K562 (cell line): ENCODE measurements around the gene GNG14. TPM values are rescaled to one million over a fixed set of nuclear protein-coding genes. Genes with fewer than 3 reads are reported as not detected.

Experiments used
- ATAC-seq: fragments of 200-7000 bp; cut with Tn5 transposase; 3 replicates; pipeline ENCODE4 v1.9.1; 2020; ENCODE audit warnings: moderate library complexity
- BruUV-seq: library from RNA; stranded (reverse); fragments of 400-500 nt; replicated peaks from 2 replicates; lab custom pipeline; 2021; lab: Mats Ljungman, UMichigan
- CTCF ChIA-PET: fragments of 300-600 bp; formaldehyde crosslinking; extraction: SDS; loops from one replicate; lab custom pipeline; 2021; ENCODE audit warnings: low intra/inter-chr PET ratio; lab: Yijun Ruan, JAX
- POLR2A ChIA-PET: fragments of 300-600, 350-650 bp; sonication (Branson Sonifier 250); formaldehyde crosslinking; extraction: SDS; loops from one replicate; lab custom pipeline; 2021; ENCODE audit warnings: antibody characterized with exemption, inconsistent platforms; lab: Yijun Ruan, JAX
- DNase-seq, 4 experiments: peaks; one replicate each; pipeline versions ENCODE4 v3.0.0 to v3.0.0-alpha.2; 2011 to 2018; ENCODE audit warnings: low spot score in 3 of 4, mixed read lengths in 3 of 4; ENCODE audit errors: extremely low read depth in 1 of 4
- FAIRE-seq: peaks from 2 replicates; lab custom pipeline; 2011; peaks lifted over from hg19 to GRCh38; lab: Jason Lieb, UNC
- H2AFZ ChIP-seq: 2 replicates; pipeline ENCODE4 v1.6.0; 2011; ENCODE audit warnings: low read depth, low read length, control low read depth, inconsistent platforms
- H3K27ac ChIP-seq: fragments of 200-600 bp; 3 replicates; pipeline ENCODE4 v1.8.0; 2011; ENCODE audit warnings: low read depth, mild to moderate bottlenecking, control low read depth, inconsistent platforms, low read length, moderate library complexity, mixed read lengths; ENCODE audit errors: extremely low read depth
- H3K27me3 ChIP-seq, 2 experiments: fragments of 300-600 bp in 1 of 2; 2 replicates in 1 of 2; 3 replicates in 1 of 2; pipeline versions ENCODE4 v1.6.0 to v1.8.0; 2011; ENCODE audit warnings: inconsistent platforms in 2 of 2, low read length in 2 of 2, mild to moderate bottlenecking in 1 of 2, mixed read lengths in 1 of 2, moderate library complexity in 1 of 2; ENCODE audit not compliant: control insufficient read depth in 2 of 2, insufficient read depth in 2 of 2
- H3K36me3 ChIP-seq: fragments of 300-600 bp; 3 replicates; pipeline ENCODE4 v1.8.0; 2011; ENCODE audit warnings: mild to moderate bottlenecking, low read length, inconsistent platforms; ENCODE audit not compliant: control insufficient read depth, insufficient read depth
- H3K4me1 ChIP-seq, 2 experiments: fragments of 200-600 bp in 1 of 2; replicated peaks in 1 of 2; 2 replicates in 1 of 2; 3 replicates in 1 of 2; pipeline versions ENCODE4 v1.5.1 to v1.8.0; 2011; ENCODE audit warnings: inconsistent platforms in 2 of 2, low read length in 2 of 2, mild to moderate bottlenecking in 1 of 2, mixed read lengths in 1 of 2, moderate library complexity in 1 of 2; ENCODE audit not compliant: control insufficient read depth in 2 of 2, insufficient read depth in 2 of 2
- H3K4me2 ChIP-seq: 2 replicates; pipeline ENCODE4 v1.6.1; 2011; ENCODE audit warnings: low read length, control low read depth, inconsistent platforms, mixed read lengths; ENCODE audit not compliant: insufficient read depth
- H3K4me3 ChIP-seq: fragments of 200-600 bp; sonication (generic), shearing (Covaris generic); 2 replicates; pipeline ENCODE4 v1.5.1; 2016; ENCODE audit warnings: control low read depth, inconsistent platforms
- H3K79me2 ChIP-seq: fragments of 200-600 bp; 3 replicates; pipeline ENCODE4 v1.8.0; 2011; ENCODE audit warnings: low read length, inconsistent platforms; ENCODE audit not compliant: control insufficient read depth, insufficient read depth
- H3K9ac ChIP-seq, 2 experiments: 2 replicates each; pipeline versions ENCODE4 v1.6.0 to v1.6.1; 2011; ENCODE audit warnings: low read depth in 2 of 2, low read length in 2 of 2, control low read depth in 1 of 2, inconsistent platforms in 1 of 2, mild to moderate bottlenecking in 1 of 2, mixed read lengths in 1 of 2; ENCODE audit not compliant: insufficient read depth in 1 of 2
- H3K9me1 ChIP-seq: one replicate; pipeline ENCODE4 v1.6.0; 2011; ENCODE audit warnings: inconsistent platforms, mild to moderate bottlenecking, low read length, moderate library complexity; ENCODE audit not compliant: control insufficient read depth, insufficient read depth
- H3K9me3 ChIP-seq: replicated peaks from 2 replicates; pipeline ENCODE4 v1.5.1; 2011; ENCODE audit warnings: low read depth, low read length, inconsistent platforms; ENCODE audit not compliant: control insufficient read depth, insufficient read depth
- H4K20me1 ChIP-seq: replicated peaks from 2 replicates; pipeline ENCODE4 v1.6.1; 2011; ENCODE audit warnings: low read length, inconsistent platforms, mixed read lengths; ENCODE audit not compliant: control insufficient read depth, insufficient read depth
- BRF1 ChIP-seq: IDR thresholded peaks from 3 replicates; pipeline ENCODE4 v1.6.1; 2011; ENCODE audit warnings: borderline replicate concordance, mild to moderate bottlenecking; ENCODE audit not compliant: insufficient read length; ENCODE audit errors: extremely low read depth
- CHAMP1 ChIP-seq: fragments of 450-650 bp; IDR thresholded peaks from 2 replicates; pipeline ENCODE4 v1.6.1; 2016; ENCODE audit warnings: mild to moderate bottlenecking
- EHMT2 ChIP-seq: fragments of 450-650 bp; IDR thresholded peaks from 2 replicates; pipeline ENCODE4 v1.6.1; 2018; ENCODE audit warnings: antibody characterized with exemption
- ELK1 ChIP-seq: sonication (generic); formaldehyde crosslinking; IDR thresholded peaks from 2 replicates; pipeline ENCODE4 v1.8.1; 2022; ENCODE audit warnings: missing genetic modification reagents
- GMEB1 ChIP-seq: fragments of 250-450 bp; sonication (Bioruptor Pico); IDR thresholded peaks from 2 replicates; pipeline ENCODE4 v1.4.0; 2020; ENCODE audit warnings: mild to moderate bottlenecking
- MTA1 ChIP-seq: fragments of 450-650 bp; IDR thresholded peaks from 2 replicates; pipeline ENCODE4 v1.6.1; 2017; ENCODE audit warnings: borderline replicate concordance
- NFIX ChIP-seq: fragments of 250-450 bp; sonication (Bioruptor Pico); IDR thresholded peaks from 2 replicates; pipeline ENCODE4 v1.4.0; 2020; ENCODE audit warnings: low read depth, mild to moderate bottlenecking, moderate library complexity
- TOE1 ChIP-seq, 2 experiments: fragments of 450-650 bp in 1 of 2; sonication (generic) in 1 of 2; formaldehyde crosslinking in 1 of 2; IDR thresholded peaks; 2 replicates each; pipeline versions ENCODE4 v1.7.1 to v1.8.0; 2016 to 2022; ENCODE audit warnings: borderline replicate concordance in 2 of 2, mild to moderate bottlenecking in 2 of 2, antibody characterized with exemption in 1 of 2, inconsistent platforms in 1 of 2, low read depth in 1 of 2, missing genetic modification reagents in 1 of 2, moderate library complexity in 1 of 2
- ZBTB9 ChIP-seq: fragments of 450-650 bp; formaldehyde crosslinking; IDR thresholded peaks from 2 replicates; pipeline ENCODE4 v1.4.0; 2020; ENCODE audit warnings: mild to moderate bottlenecking, moderate library complexity
- ZNF274 ChIP-seq: IDR thresholded peaks from 2 replicates; pipeline ENCODE4 v1.6.1; 2011; ENCODE audit warnings: low read depth, mild to moderate bottlenecking, low read length, moderate library complexity, borderline replicate concordance
- ZNF384 ChIP-seq: IDR thresholded peaks from 2 replicates; pipeline ENCODE4 v1.6.1; 2012; ENCODE audit warnings: low read depth, low read length, improper control_type of control experiment
- ZNF644 ChIP-seq: fragments of 200-800 bp; sonication (Bioruptor generic); IDR thresholded peaks from 2 replicates; pipeline ENCODE4 v1.6.1; 2016; ENCODE audit warnings: low read depth, missing genetic modification characterization, missing compliant biosample characterization
- ZNF717 ChIP-seq: fragments of 250-450 bp; sonication (Bioruptor Pico); IDR thresholded peaks from 2 replicates; pipeline ENCODE4 v1.5.0; 2021
- ZSCAN29 ChIP-seq: fragments of 450-650 bp; IDR thresholded peaks from 2 replicates; pipeline ENCODE4 v1.6.1; 2017
- WGBS: fragments of 100-300 bp; shearing (Covaris generic); methylation state at CpG from one replicate; pipeline ENCODE4 v1.1.6; 2016; ENCODE audit warnings: low coverage, mixed read lengths; ENCODE audit not compliant: insufficient coverage; ENCODE audit errors: missing lambda C conversion rate; 5-methylcytosine and 5-hydroxymethylcytosine counted together
- in situ Hi-C: fragments of 300-500 bp; cut with MboI; formaldehyde crosslinking; loops from 4 replicates; pipeline ENCODE4 v1.15.0; 2018; ENCODE audit warnings: inconsistent platforms, mixed read lengths
- intact Hi-C: fragments of 100-400 bp; cut with micrococcal nuclease; formaldehyde crosslinking; loops from 2 replicates; pipeline ENCODE4 v1.14.2; 2022
- polyA plus RNA-seq, 8 experiments: library from polyadenylated mRNA; depleted of rRNA in 4 of 8; stranded (reverse) in 5 of 8; unstranded in 3 of 8; fragments of >200 nt; fragmentation: Nextera tagmentation in 2 of 8; fragmentation: Illumina TruSeq in 1 of 8; extraction: Ambion mirVana in 2 of 8; extraction: Trizol in 1 of 8; gene quantifications; 2 replicates each; pipeline versions ENCODE4 v1.2.1 to v1.2.3, GENCODE V29; 2011 to 2014; ENCODE audit warnings: inconsistent platforms in 1 of 8, missing spikeins in 1 of 8
- total RNA-seq, 7 experiments: library from RNA; depleted of rRNA in 6 of 7; stranded (reverse); fragments of >200 nt in 6 of 7; fragmentation: Illumina TruSeq in 2 of 7; extraction: Trizol in 2 of 7; gene quantifications; 2 replicates each; pipeline versions ENCODE4 v1.2.1 to v1.2.3, GENCODE V29; 2011 to 2021; ENCODE audit warnings: low replicate concordance in 1 of 7

GNG14 gene
- total and polyA plus RNA-seq, 9 of the 15 experiments (the other 6 are each of a cell fraction or from before 2014, with no cell fraction given), result not detected

GRCh38 chr19:12681074-12681987 is 6.5 kb upstream of the GNG14 start, which contains the start of gene DHPS:
TSS of gene DHPS (minus strand) at chr19:12681880. CDS start at chr19:12681766, 114 bp downstream.
- peaks cover 0 to 19% of the 10 kb centered on the region in 2 experiments; a peak in 3 of 5 replicates for H3K4me1 ChIP-seq
- peaks cover 13% of the 10 kb centered on the region for H3K79me2 ChIP-seq
- WGBS, result 1% methylated on average over 66 of the region's 68 CpGs
- ATAC-seq (peak; percentile 90), DNase-seq (peak; percentile 85 to 99 (median 90)), FAIRE-seq (peak; percentile 94)
- H3K9me1 ChIP-seq, result no peaks in the 10 kb centered on the region
- peak within 1 kb of the TSS; percentile 98 for H3K4me2 ChIP-seq
- peak within 1 kb of the TSS; percentile 97 for H3K9ac ChIP-seq
- intact Hi-C loops (no loop called here), in situ Hi-C loops (no loop called here)
- ChIA-PET POLR2A (interaction anchor here (0.6 to 4.7 kb wide), 18 partner anchors 10 to 510 kb away, joined by 3 to 39 read pairs (median 4); partner anchors contain the start of genes BEST2, FBXW9 and JUNB), CTCF (no interaction called here)
- TSS peak; percentile 76 for BruUV-seq
- peak within 1 kb of the TSS; percentile 96 for H2AFZ ChIP-seq
- H4K20me1 ChIP-seq, result no peaks in the 10 kb centered on the region; the same call in 1 of the 2 replicates
- peak within 1 kb of the TSS; percentile 98 for H3K27ac ChIP-seq
- H3K27me3 ChIP-seq, result no peaks in the 10 kb centered on the region
- H3K9me3 ChIP-seq, result no peaks in the 10 kb centered on the region
- H3K36me3 ChIP-seq, result peaks cover 38% of the 10 kb centered on the region
- H3K4me3 ChIP-seq, result peak within 1 kb of the TSS; percentile 68
- TF ChIP-seq ZSCAN29, result no peak
- TF ChIP-seq ELK1 (CRISPR knock-in tag), result peak; percentile 89; the same call in 1 of the 2 replicates
- peak; percentile 69 for TF ChIP-seq GMEB1
- no peak for TF ChIP-seq ZNF717 (CRISPR knock-in tag)
- no peak for TF ChIP-seq CHAMP1
- no peak for TF ChIP-seq ZNF274
- TF ChIP-seq EHMT2, result no peak
- peak; percentile 85; the same call in 1 of the 2 replicates for TF ChIP-seq ZBTB9
- no peak for TF ChIP-seq BRF1
- no peak; the same call in 1 of the 2 replicates for TF ChIP-seq MTA1
- peak; percentile 99 for TF ChIP-seq ZNF384
- TF ChIP-seq ZNF644, result peak; percentile 30
- TF ChIP-seq TOE1 (IDR thresholded peaks at IDR 0.05; ENCODE audit: borderline replicate concordance), result peak; percentile 100
- TF ChIP-seq TOE1 (CRISPR knock-in tag; IDR thresholded peaks at IDR 0.05; ENCODE audit: borderline replicate concordance, low read depth), result 0 out of 2 replicates have a peak, but pooled peaks have one; percentile 33
- TF ChIP-seq NFIX, result no peak
